ENCODE measurements around the gene TUBA4B.
A peak's percentile ranks its signal among the peaks of the same experiment; 100 is the strongest.

Gene TUBA4B

DNA sequence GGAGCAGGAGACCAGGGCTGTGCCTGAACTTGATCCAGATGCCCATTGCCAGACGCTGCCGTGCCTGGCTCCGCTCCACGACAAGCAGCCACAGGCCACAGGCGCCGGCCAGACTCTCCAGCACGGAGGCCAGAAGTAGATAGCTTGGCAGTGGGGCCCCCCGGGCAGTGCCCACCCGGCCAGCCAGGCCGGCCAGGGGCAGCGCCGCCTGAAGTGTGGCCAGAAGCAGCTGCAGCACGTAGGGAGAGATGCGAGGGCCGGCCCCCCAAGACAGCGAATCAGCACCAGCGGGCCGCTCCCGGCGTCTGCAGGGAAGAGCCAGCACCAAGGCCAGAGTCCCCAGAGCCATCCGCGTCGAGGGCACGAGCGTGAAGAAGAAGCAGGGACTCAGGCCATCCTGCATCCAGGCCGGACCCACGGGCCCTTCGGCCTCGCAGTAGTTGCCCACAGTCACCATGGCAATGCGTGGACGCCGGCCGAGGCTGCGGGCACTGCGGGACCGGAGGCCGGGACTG, 34.8 kb upstream of the TUBA4B start:
- no peak for DNase-seq (ENCODE audit: low read depth)
- peak overlapping the region; percentile 49 for H3K4me3 ChIP-seq (ENCODE audit: low read depth, low read length)
- TF ChIP-seq, protein P1, sequence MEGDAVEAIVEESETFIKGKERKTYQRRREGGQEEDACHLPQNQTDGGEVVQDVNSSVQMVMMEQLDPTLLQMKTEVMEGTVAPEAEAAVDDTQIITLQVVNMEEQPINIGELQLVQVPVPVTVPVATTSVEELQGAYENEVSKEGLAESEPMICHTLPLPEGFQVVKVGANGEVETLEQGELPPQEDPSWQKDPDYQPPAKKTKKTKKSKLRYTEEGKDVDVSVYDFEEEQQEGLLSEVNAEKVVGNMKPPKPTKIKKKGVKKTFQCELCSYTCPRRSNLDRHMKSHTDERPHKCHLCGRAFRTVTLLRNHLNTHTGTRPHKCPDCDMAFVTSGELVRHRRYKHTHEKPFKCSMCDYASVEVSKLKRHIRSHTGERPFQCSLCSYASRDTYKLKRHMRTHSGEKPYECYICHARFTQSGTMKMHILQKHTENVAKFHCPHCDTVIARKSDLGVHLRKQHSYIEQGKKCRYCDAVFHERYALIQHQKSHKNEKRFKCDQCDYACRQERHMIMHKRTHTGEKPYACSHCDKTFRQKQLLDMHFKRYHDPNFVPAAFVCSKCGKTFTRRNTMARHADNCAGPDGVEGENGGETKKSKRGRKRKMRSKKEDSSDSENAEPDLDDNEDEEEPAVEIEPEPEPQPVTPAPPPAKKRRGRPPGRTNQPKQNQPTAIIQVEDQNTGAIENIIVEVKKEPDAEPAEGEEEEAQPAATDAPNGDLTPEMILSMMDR (IDR thresholded peaks at IDR 0.05; ENCODE audit: low read depth, low read length, missing control alignments): no peak
- in situ Hi-C loops (cut with HindIII; ENCODE audit: low sequenced_read_pairs): no loop called here

DNA sequence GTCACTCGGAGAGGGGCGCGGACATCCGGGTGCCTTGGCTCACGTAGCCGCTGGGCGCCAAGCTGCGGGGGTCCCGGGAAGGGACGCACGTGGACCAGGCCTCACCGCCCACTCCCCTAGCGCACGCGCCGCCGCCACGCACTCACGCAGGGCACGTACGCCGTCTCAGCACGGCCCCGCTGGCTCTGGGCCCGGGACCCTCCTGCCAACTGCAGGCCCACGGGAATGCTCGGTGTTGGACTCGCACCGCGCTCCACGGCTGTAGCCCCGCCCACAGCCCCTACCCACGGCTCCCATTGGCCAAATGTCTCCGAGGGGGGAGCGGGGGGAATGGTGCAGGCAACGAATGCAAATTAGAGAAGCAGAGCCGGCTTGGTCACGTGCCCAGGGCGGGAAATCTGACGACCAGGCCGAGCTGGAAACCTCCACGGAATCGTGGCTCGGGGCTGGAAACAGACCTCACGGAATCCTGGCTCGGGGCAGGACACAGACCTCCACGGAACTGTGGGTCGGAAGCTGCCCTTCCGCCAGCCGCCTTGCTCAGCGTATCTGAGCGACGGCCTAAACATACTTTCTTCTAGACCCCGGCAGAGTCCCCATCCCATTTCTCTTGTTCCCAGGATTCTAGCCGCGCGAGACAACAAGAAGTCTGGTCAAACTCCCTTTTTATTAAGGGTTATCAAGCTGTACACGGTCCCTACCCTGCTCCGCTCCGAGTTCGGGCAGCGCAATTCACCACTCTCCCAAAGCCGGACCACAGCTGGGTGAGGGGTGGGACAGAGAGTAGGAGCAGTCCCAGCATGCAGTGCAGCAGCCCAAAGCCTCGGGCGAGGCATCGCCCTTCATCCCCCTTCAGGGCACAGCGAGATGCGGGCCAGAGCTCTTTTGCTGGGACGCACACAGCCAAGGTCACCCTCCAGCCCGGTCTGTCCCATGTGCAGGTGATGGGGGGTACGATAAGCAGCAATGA, 34.0 kb upstream of the TUBA4B start, which contains the start of gene ABCB6:
Gene ABCB6 (minus strand): TSS at position 227 of the 970 bp plus-strand sequence. CDS start 285 bp downstream, outside the sequence.
- in situ Hi-C loops (cut with HindIII; ENCODE audit: low sequenced_read_pairs): no loop called here
- H3K4me3 ChIP-seq (ENCODE audit: low read depth, low read length): peak within 1 kb of the TSS; percentile 49
- TF ChIP-seq, protein P1 (IDR thresholded peaks at IDR 0.05; ENCODE audit: low read depth, low read length, missing control alignments): no peak
- DNase-seq (ENCODE audit: low read depth): peak; percentile 84

DNA sequence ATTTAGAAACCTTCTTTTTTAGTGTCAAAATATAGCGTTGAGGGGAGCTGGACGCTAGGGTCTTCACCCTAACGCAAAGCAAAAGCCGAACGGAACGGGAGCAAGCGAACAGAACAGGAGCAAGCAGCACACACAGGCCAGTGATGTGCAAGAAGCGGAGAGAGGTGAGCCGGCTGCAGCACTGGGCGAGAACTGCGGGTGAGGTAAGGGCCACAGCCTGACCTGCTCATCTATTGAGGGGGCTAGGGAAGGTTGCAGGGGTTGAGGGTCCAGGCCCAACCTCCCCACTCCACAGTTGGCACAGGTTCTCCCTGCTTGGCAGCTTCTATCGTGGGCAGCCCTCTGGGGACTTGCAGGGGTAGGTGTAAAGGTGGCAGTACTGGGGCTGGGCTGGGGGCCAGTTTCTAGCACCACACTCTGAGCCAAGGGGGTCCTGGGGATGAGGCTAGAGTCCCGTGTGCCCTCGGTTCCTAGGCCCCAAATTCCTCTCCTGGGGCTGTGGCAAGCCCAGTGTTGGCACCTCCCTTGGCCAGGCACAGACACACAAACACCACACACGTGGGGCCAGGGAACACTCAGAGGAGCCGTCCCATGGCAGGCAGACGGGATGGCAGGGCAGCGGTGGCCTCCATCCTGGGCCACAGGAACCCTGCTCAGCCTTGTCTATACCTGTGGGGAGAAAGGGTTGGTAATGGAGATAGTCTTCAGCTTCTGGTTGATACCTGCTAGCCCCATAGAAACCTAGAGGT, 33.1 kb upstream of the TUBA4B start:
- in situ Hi-C loops (cut with HindIII; ENCODE audit: low sequenced_read_pairs): no loop called here
- DNase-seq (ENCODE audit: low read depth): no peak
- TF ChIP-seq, protein P1 (IDR thresholded peaks at IDR 0.05; ENCODE audit: low read depth, low read length, missing control alignments): no peak

DNA sequence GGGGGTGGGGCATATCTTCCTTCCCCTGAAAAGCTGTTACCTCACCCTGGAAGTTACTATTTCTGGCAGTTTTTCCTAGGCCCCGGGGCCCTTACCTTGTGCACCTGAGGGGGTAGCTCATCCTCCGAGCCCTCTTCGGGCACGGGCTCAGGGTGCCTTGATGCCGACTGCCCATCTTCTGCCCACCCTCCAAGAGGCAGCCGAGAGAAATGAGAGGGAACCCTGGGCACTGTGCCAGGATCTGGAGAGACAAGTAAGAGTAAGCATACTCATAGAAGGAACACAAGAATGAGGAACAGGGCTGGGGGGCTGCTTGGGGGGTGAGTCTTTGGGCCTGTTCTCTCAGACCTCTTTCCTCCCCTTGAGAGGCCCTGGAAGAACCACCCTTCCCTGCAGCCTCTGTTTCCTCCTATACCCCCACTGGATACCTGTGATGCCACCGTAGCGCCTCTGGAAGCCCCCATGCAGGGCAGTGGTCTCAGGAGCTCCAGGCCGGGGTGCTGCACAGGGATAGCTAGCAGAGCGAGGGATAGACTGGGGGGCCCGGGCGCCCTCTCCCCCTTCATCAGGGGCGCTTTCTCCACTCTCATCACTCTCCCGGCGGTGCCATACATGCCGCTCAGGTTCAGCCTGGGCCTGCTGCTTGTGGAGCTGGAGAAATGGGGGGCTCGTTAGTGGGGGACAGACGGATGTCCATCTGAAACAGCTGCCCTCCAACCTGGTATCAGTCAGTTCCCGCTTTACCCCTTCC, 32.2 kb upstream of the TUBA4B start:
- in situ Hi-C loops (cut with HindIII; ENCODE audit: low sequenced_read_pairs): no loop called here
- H3K4me3 ChIP-seq (ENCODE audit: low read depth, low read length): no peak overlapping the region
- TF ChIP-seq, protein P1 (IDR thresholded peaks at IDR 0.05; ENCODE audit: low read depth, low read length, missing control alignments): no peak
- no peak for DNase-seq (ENCODE audit: low read depth)

More for the DNA sequence above, 33.1 kb upstream of the TUBA4B start:
- H3K4me3 ChIP-seq (ENCODE audit: low read depth, low read length): no peak overlapping the region

DNA sequence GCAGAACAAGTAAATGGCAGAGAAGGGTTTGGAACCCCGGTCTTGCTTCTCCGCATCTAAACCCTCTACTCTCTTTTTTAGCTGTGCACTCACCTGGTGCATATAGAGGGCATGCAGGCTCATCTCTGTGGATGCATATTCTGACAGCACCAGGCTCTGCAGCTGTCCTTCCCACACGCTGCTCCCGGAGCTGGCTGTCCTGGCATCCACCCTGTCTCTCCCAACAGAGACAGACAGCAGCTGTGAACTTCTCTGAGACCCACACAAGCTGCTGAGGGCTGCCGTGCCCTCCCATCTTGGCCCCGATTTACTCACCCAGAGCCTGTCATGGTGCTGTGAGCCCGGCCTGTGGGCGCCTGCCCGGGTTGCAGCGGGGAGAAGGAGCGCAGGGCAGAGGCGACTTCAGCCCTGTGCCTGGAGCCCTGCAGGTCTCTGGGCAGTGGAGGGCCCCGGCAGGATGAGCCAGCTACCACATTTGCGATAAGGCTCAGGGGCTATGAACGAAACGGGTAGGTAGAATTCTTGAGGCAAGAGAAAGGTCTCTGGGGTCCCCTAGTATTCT, 31.0 kb upstream of the TUBA4B start:
- TF ChIP-seq, protein P1 (IDR thresholded peaks at IDR 0.05; ENCODE audit: low read depth, low read length, missing control alignments): no peak
- H3K4me3 ChIP-seq (ENCODE audit: low read depth, low read length): no peak overlapping the region
- in situ Hi-C loops (cut with HindIII; ENCODE audit: low sequenced_read_pairs): no loop called here
- DNase-seq (ENCODE audit: low read depth): no peak
